ENCODE data around the gene TMEM221.
"Not testable (repeated sequence)": the region's sequence is repeated elsewhere in the genome, so short reads cannot be mapped to it uniquely, and the experiment has no call there.

Gene TMEM221

GRCh38 chr19:17448131-17448967 lies at the start of gene TMEM221:
TSS of gene TMEM221 (minus strand) at chr19:17448668. CDS start at chr19:17448462, 206 bp downstream.
- no peak for DNase-seq

DNA sequence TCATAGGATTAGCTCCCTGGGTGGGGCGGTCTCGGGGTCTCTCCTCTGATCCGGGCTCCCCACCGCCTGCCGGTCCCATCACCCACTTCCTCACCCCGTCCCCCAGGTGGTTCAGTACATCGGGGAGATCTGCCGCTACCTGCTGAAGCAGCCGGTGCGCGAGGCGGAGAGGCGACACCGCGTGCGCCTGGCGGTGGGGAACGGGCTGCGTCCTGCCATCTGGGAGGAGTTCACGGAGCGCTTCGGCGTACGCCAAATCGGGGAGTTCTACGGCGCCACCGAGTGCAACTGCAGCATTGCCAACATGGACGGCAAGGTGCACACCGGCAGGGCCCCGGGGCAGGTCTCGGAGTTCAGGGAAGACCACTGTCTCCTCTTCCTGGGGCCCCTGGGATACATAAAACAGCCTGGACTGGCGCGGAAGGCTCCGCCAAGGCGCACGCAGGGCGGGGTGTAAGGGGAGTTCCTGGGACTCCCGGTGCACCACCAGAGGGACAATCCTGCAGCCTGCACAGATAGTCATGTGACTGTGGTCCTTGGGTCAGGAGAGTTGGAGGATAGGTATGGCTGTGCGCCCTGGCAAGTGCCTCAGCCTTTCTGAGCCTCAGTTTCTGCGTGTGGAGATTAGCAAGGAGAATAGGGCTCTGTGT lies 48.8 kb upstream of the TMEM221 start:
- no peak for DNase-seq

- peak; percentile 65 to 71 for DNase-seq
These were observed 48.0 kb upstream of the TMEM221 start for GRCh38 chr19:17496337-17496997.

DNA sequence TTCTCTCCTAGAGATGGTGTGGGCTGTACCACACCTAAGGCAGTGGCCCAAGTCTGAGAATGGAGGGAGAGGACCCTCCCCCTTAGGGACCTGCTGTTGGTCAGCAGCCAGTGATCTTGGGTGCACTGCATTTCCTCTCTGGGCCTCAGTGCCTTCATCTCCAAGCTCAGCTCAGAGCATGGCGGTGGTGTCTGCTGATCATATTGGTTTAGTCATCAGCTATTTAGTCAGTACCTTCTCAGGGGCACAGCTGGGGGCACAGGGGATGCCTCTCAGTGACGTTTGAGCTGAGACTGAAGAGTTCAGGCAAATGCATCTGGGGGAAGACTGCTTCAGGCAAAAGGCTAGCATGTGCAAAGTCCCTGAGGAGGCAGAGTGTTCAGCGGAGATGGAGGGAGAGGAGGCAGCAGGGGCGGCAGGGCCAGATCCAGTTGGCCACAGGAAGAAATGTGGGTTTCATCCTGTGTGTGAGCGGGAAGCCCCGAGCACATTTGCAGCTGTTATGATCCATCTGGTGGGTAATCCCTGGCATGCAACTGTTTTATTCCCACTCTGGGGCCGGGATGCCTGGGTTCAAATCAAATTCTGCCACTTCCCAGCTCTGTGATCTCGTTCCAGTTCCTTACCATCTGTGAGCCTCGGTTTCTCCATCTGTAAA lies 47.3 kb upstream of the TMEM221 start:
- no peak for DNase-seq

DNA sequence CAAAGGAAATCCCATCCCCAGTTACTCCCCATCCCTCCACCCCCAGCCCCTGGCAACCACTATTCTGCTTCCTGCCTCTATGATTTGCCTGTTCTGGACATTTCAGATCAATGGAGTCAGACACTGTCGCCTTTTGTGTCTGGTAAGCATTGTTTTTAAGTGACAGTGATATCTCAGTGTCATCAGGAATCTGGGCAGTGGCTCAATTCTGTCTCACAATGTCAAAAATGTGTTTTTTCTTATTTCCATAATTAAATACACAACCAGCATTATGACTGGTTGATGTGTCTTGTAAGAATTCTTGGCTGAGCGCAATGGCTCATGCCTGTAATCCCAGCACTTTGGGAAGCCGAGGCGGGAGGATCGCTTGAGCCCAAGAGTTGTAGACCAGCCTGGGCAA lies 42.8 kb upstream of the TMEM221 start:
- DNase-seq, result no peak

- DNase-seq, result no peak
These were observed 41.9 kb upstream of the TMEM221 start for GRCh38 chr19:17490411-17490810.

GRCh38 chr19:17489392-17490030 lies 41.0 kb upstream of the TMEM221 start:
- DNase-seq, result no peak

DNA sequence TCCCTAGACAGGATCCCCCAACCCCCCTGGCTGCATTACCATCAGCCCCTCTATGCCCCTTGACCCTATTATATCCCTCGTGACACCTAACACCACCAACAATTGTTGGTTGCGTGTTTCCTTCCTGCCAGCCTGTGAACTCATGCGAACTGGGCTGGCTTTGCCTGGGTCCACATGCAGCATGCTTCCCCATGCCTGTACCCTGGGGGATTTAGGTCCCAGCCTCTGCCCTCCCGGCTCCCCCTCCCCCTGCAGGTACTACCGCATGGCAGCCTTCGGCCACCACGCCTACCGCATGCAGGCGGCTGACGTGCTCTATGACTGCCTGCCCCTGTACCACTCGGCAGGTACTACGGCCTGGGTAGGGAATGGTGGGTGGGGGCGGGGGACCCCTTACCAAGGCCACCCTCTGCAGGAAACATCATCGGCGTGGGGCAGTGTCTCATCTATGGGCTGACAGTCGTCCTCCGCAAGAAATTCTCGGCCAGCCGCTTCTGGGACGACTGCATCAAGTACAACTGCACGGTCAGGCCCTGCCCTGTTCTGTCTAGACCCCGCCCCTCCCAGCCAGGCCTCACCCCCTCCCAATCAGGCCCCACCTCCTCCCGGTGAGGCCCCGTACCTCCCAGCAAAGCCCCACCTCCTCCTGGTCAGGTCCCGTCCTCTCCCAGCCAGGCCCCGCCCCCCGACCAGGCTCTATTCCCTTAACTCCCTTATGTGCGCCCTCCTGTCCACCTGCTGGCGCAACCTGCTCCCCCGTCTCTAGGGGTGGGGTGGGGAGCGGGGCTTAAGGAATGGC lies 40.3 kb upstream of the TMEM221 start:
- no peak for DNase-seq

GRCh38 chr19:17487284-17488121 lies 39.0 kb upstream of the TMEM221 start:
- DNase-seq, result no peak

- DNase-seq, result no peak
These were observed 38.2 kb upstream of the TMEM221 start for GRCh38 chr19:17486545-17487240.

GRCh38 chr19:17484520-17485185 lies 36.2 kb upstream of the TMEM221 start:
- no peak for DNase-seq

- no peak for DNase-seq
These were observed 35.1 kb upstream of the TMEM221 start for GRCh38 chr19:17483605-17484002.

DNA sequence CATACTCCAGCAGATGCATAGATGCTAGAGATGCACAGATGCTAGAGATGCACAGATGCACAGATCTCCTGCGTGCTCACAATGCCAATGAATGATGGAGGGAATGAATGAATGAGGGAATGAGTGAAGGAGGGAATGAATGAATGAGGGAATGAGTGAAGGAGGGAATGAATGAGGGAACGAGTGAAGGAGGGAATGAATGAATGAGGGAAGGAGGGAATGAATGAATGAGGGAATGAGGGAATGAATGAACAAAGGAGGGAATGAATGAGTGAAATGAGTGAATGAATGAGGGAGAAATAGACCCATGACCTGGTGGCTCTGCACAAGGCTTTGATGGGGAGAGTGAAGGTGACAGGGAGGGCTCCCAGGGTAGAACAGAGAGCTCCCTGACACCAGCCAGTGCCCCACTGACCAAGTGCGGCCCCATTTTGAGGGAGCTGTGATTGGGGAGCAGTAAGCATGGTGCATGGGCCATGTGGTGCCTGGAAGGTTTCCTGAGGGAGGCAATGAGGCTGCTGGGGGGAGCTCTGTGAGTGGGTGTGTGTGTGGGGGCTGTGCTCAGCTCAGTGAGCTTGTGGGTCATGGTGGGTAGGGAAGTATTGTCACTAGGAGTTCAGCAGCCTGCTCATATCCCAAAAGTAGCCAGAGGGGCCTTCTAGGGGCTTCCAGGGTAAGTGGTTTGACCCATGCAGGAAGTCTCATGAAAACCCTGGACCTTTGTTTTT lies 34.6 kb upstream of the TMEM221 start:
- DNase-seq, result no peak

GRCh38 chr19:17481986-17482385 lies 33.5 kb upstream of the TMEM221 start:
- DNase-seq, result no peak

DNA sequence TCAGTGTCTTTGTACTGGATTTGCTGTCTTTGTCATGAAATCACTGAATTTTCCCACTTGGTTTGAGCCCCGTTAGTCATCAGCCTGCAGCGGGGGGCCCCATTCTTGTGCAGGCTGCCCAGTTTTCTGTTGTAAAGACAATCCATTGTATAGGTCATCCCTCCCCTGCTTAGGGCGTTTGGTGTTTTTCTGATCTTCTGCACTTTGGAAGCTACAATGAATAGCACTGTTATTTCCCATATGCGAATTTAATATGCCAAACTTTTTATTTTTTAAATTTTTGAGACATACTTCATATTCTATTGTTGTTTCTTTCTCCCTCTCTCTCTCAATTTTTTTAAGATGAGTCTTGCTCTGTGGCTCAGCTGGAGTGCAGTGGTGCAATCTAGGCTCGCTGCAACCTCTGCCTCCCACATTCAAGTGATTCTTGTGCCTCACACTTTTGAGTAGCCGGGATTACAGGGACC lies 30.9 kb upstream of the TMEM221 start:
- no peak for DNase-seq

DNA sequence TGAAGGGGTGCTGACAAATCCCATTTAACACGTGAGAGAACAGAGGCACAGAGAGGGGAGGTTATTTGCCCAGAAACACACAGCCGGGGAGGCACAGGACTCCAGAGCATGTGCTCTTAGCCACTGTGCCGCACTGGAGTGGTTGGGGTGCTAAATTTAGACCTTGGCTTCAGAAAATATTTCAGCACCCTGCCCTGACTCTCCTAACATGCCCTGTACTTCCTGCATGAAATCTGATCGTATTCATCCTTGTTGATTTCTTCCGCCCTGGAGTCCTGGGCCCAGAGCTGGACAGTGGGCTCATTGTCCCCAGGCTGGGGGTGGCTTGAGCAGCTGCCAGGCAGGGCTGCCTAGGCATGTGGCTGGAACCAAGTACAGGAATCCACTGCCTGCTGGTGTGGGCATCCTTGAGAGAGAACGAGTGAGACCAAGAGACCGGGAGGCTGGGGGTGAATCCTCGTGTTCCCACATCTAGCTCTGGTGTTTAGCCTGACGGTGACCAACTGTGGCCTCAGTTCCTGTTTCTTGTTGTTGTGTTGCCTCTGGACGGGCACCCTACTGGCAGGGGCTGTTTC lies 27.2 kb upstream of the TMEM221 start:
- DNase-seq, result no peak

DNA sequence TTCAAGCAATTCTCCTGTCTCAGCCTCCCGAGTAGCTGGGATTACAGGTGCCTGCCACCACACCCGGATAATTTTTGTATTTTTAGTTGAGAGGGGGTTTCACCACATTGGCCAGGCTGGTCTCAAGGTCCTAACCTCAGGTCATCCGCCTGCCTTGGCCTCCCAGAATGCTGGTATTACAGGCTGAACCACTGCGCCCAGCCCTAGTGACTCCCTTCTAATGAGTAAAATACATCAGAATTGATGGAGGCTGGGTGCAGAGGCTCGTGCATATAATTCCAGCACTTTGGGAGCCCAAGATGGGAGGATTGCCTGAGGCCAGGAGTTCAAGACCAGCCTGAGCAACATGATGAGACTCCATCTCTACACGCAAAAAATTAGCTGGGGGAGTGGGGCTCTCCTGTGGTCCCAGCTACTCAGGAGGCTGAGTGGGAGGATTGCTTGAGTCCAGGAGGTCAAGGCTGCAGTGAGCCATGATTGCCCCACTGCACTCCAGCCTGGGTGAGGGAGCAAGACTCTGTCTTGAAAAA lies 26.6 kb upstream of the TMEM221 start:
- not testable (repeated sequence) for DNase-seq

DNA sequence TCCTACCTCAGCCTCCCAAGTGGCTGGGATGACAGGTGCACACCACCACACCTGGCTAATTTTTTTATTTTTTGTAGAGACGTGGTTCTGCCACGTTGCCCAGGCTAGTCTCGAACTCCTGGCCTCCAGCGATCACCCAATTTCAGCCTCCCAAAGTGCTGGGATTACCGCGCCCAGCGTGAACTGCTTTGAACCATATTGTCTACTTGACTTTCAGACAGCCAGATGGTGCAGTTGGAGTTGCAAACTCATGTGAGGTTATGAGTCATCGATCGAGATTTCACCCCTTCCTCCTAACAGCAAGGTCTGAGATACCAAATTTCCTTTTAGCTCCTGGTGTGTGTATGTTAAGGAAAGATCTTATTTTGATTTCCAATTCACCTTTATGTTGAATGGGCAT lies 24.6 kb upstream of the TMEM221 start:
- DNase-seq, result peak; percentile 66 to 77

All from AML-193 (cell line).